NK-92 (cell line): ENCODE data around the gene THADA.

Experiments
- DNase-seq: peaks from one replicate; lab custom pipeline; 2025; ENCODE audit not compliant: unreplicated experiment; lab: John Stamatoyannopoulos, UW

Gene THADA

GRCh38 chr2:43509886-43510285 is 86.0 kb downstream of the THADA start:
- DNase-seq: no peak

GRCh38 chr2:43508209-43508608 is 87.6 kb downstream of the THADA start:
- no peak for DNase-seq

GRCh38 chr2:43507137-43507536 is 88.7 kb downstream of the THADA start:
- DNase-seq: no peak

GRCh38 chr2:43495727-43496126 is 100.1 kb downstream of the THADA start:
- DNase-seq: no peak

GRCh38 chr2:43493954-43494353 is 101.9 kb downstream of the THADA start:
- DNase-seq: no peak

- no peak for DNase-seq
These were observed 104.7 kb downstream of the THADA start for GRCh38 chr2:43491065-43491639.

GRCh38 chr2:43490252-43490786 is 105.5 kb downstream of the THADA start:
- DNase-seq: no peak

- no peak for DNase-seq
These were observed 107.1 kb downstream of the THADA start for GRCh38 chr2:43488737-43489136.

GRCh38 chr2:43486603-43487002 is 109.2 kb downstream of the THADA start:
- DNase-seq: no peak

- no peak for DNase-seq
These were observed 111.4 kb downstream of the THADA start for GRCh38 chr2:43484323-43484930.

- no peak for DNase-seq
These were observed 112.9 kb downstream of the THADA start for GRCh38 chr2:43482961-43483360.

- no peak for DNase-seq
These were observed 113.8 kb downstream of the THADA start for GRCh38 chr2:43481927-43482542.

GRCh38 chr2:43480874-43481273 is 115.0 kb downstream of the THADA start:
- no peak for DNase-seq

GRCh38 chr2:43478412-43479086 is 117.3 kb downstream of the THADA start:
- no peak for DNase-seq

- no peak for DNase-seq
These were observed 119.9 kb downstream of the THADA start for GRCh38 chr2:43475922-43476321.

- no peak for DNase-seq
These were observed 120.5 kb downstream of the THADA start for GRCh38 chr2:43475137-43475846.

- no peak for DNase-seq
These were observed 121.6 kb downstream of the THADA start for GRCh38 chr2:43474273-43474672.

- DNase-seq: no peak
These were observed 122.1 kb downstream of the THADA start for GRCh38 chr2:43473767-43474166.

GRCh38 chr2:43472527-43473194 is 123.2 kb downstream of the THADA start:
- no peak for DNase-seq

GRCh38 chr2:43469713-43470112 is 126.1 kb downstream of the THADA start:
- DNase-seq: no peak

- no peak for DNase-seq
These were observed 126.7 kb downstream of the THADA start for GRCh38 chr2:43469094-43469493.
